Measurements from ENCODE around the gene PTPN2.

- TF ChIP-seq, protein P1, sequence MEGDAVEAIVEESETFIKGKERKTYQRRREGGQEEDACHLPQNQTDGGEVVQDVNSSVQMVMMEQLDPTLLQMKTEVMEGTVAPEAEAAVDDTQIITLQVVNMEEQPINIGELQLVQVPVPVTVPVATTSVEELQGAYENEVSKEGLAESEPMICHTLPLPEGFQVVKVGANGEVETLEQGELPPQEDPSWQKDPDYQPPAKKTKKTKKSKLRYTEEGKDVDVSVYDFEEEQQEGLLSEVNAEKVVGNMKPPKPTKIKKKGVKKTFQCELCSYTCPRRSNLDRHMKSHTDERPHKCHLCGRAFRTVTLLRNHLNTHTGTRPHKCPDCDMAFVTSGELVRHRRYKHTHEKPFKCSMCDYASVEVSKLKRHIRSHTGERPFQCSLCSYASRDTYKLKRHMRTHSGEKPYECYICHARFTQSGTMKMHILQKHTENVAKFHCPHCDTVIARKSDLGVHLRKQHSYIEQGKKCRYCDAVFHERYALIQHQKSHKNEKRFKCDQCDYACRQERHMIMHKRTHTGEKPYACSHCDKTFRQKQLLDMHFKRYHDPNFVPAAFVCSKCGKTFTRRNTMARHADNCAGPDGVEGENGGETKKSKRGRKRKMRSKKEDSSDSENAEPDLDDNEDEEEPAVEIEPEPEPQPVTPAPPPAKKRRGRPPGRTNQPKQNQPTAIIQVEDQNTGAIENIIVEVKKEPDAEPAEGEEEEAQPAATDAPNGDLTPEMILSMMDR (IDR thresholded peaks at IDR 0.05) = no peak
- no peak for TF ChIP-seq POLR2A (IDR thresholded peaks at IDR 0.05)
These were observed 2.6 kb upstream of the PTPN2 start for GRCh38 chr18:12886498-12887126.
